HepG2 (cell line): ENCODE results near the gene NUF2. TPM values are rescaled to one million over a fixed set of nuclear protein-coding genes. Genes with fewer than 3 reads are reported as not detected.
"Not testable (repeated sequence)": the region's sequence is repeated elsewhere in the genome, so short reads cannot be mapped to it uniquely, and the experiment has no call there.

Experiments used
- ATAC-seq: fragments of 200-7000 bp; cut with Tn5 transposase; 3 replicates; pipeline ENCODE4 v1.9.1; 2020; ENCODE audit warnings: mild to moderate bottlenecking, moderate library complexity
- BruUV-seq: library from RNA; stranded (reverse); fragments of 400-500 nt; replicated peaks from 2 replicates; lab custom pipeline; 2021; lab: Mats Ljungman, UMichigan
- CTCF ChIA-PET: fragments of 300-600 bp; formaldehyde crosslinking; extraction: SDS; loops from one replicate; lab custom pipeline; 2021; ENCODE audit warnings: low total read pairs, inconsistent platforms, low intra/inter-chr PET ratio; lab: Yijun Ruan, JAX
- POLR2A ChIA-PET: fragments of 350-600 bp; sonication (Branson Sonifier 250); formaldehyde crosslinking; loops from one replicate; lab custom pipeline; 2020; ENCODE audit warnings: antibody characterized with exemption, inconsistent platforms; lab: Yijun Ruan, JAX
- DNase-seq: peaks from one replicate; pipeline ENCODE4 v3.0.0-alpha.2; 2015; ENCODE audit warnings: low spot score
- FAIRE-seq: peaks from 3 replicates; lab custom pipeline; 2011; peaks lifted over from hg19 to GRCh38; lab: Jason Lieb, UNC
- H2AFZ ChIP-seq: one replicate; pipeline ENCODE4 v1.6.1; 2011; ENCODE audit warnings: low read length, inconsistent platforms
- H3K27ac ChIP-seq: fragments of 300-600 bp; 3 replicates; pipeline ENCODE4 v1.8.0; 2011; ENCODE audit warnings: mixed run types, mild to moderate bottlenecking, mixed read lengths, low read length, inconsistent platforms; ENCODE audit not compliant: insufficient read depth; ENCODE audit errors: extremely low read length
- H3K27me3 ChIP-seq, 2 experiments: fragments of 200-600 bp in 1 of 2; 2 replicates in 1 of 2; 3 replicates in 1 of 2; pipeline versions ENCODE4 v1.6.0 to v1.8.0; 2011; ENCODE audit warnings: low read length in 2 of 2, mild to moderate bottlenecking in 2 of 2, moderate library complexity in 2 of 2, inconsistent platforms in 1 of 2; ENCODE audit not compliant: insufficient read depth in 2 of 2, control insufficient read depth in 1 of 2
- H3K36me3 ChIP-seq, 2 experiments: fragments of 200-600 bp in 1 of 2; replicated peaks in 1 of 2; 2 replicates in 1 of 2; 3 replicates in 1 of 2; pipeline versions ENCODE4 v1.5.1 to v1.8.0; 2011; ENCODE audit warnings: low read length in 2 of 2, inconsistent platforms in 1 of 2; ENCODE audit not compliant: insufficient read depth in 2 of 2, control insufficient read depth in 1 of 2
- H3K4me1 ChIP-seq: 2 replicates; pipeline ENCODE4 v1.5.1; 2012; ENCODE audit warnings: low read length, inconsistent platforms; ENCODE audit not compliant: insufficient read depth
- H3K4me2 ChIP-seq: 2 replicates; pipeline ENCODE4 v1.6.0; 2011; ENCODE audit warnings: low read depth, low read length, inconsistent platforms
- H3K4me3 ChIP-seq, 3 experiments: fragments of 200-600 bp in 1 of 3; sonication (generic), shearing (Covaris generic) in 1 of 3; replicated peaks in 1 of 3; 2 replicates each; pipeline ENCODE4 v1.5.1; 2011 to 2016; ENCODE audit warnings: low read length in 3 of 3, inconsistent platforms in 2 of 3, low read depth in 2 of 3, mild to moderate bottlenecking in 2 of 3, control low read depth in 1 of 3, mixed read lengths in 1 of 3; ENCODE audit not compliant: insufficient read depth in 1 of 3
- H3K79me2 ChIP-seq: one replicate; pipeline ENCODE4 v1.6.1; 2011; ENCODE audit warnings: low read length, inconsistent platforms; ENCODE audit not compliant: insufficient read depth
- H3K9ac ChIP-seq: 2 replicates; pipeline ENCODE4 v1.6.0; 2011; ENCODE audit warnings: mild to moderate bottlenecking, low read depth, low read length, inconsistent platforms; ENCODE audit not compliant: insufficient read depth
- H3K9me3 ChIP-seq: 2 replicates; pipeline ENCODE4 v1.5.1; 2012; ENCODE audit warnings: mild to moderate bottlenecking, low read length
- H4K20me1 ChIP-seq: 2 replicates; pipeline ENCODE4 v1.6.0; 2011; ENCODE audit warnings: inconsistent platforms, mild to moderate bottlenecking, low read length, moderate library complexity; ENCODE audit not compliant: insufficient read depth
- BATF2 ChIP-seq: sonication (generic); formaldehyde crosslinking; IDR thresholded peaks from 2 replicates; pipeline ENCODE4 v1.8.0; 2022; ENCODE audit warnings: mild to moderate bottlenecking, missing genetic modification reagents, moderate library complexity
- GLMP ChIP-seq: sonication (generic); formaldehyde crosslinking; IDR thresholded peaks from 2 replicates; pipeline ENCODE4 v1.9.0; 2021; ENCODE audit warnings: missing genetic modification reagents, mild to moderate bottlenecking, borderline replicate concordance
- GRHL1 ChIP-seq: sonication (generic); formaldehyde crosslinking; conservative IDR thresholded peaks from 2 replicates; pipeline ENCODE4 v1.8.0; 2022; ENCODE audit warnings: missing genetic modification reagents
- MTERF4 ChIP-seq: sonication (generic); formaldehyde crosslinking; IDR thresholded peaks from 2 replicates; pipeline ENCODE4 v1.8.0; 2023; ENCODE audit warnings: mild to moderate bottlenecking, missing genetic modification reagents
- TRIM24 ChIP-seq: sonication (generic); formaldehyde crosslinking; IDR thresholded peaks from 2 replicates; pipeline ENCODE4 v1.8.0; 2022; ENCODE audit warnings: mild to moderate bottlenecking, missing genetic modification reagents
- ZNF343 ChIP-seq: sonication (generic); formaldehyde crosslinking; IDR thresholded peaks from 2 replicates; pipeline ENCODE4 v1.4.0; 2020; ENCODE audit warnings: mild to moderate bottlenecking, missing genetic modification reagents
- WGBS: methylation state at CpG from one replicate; pipeline ENCODE4 v1.1.6; 2017; ENCODE audit warnings: low lambda C conversion rate; 5-methylcytosine and 5-hydroxymethylcytosine counted together
- in situ Hi-C: cut with HindIII; loops from 2 replicates; pipeline ENCODE4 v1.10.0; 2017; ENCODE audit warnings: low pct_unique_long_range_greater_than_20kb; ENCODE audit not compliant: extremely low pct_ligation_motif_present
- intact Hi-C: fragments of 100-400 bp; cut with micrococcal nuclease; formaldehyde crosslinking; loops from one replicate; pipeline ENCODE4 v1.10.0; 2022; ENCODE audit not compliant: unreplicated experiment
- polyA plus RNA-seq, 8 experiments: library from polyadenylated mRNA; depleted of rRNA in 3 of 8; stranded (reverse) in 7 of 8; unstranded in 1 of 8; fragments of >200 nt; fragmentation: Illumina TruSeq in 4 of 8; extraction: Trizol in 4 of 8; gene quantifications; 2 replicates each; pipeline versions ENCODE4 v1.2.1 to v1.2.3, GENCODE V29; 2011 to 2016; ENCODE audit warnings: low read depth in 4 of 8, missing spikeins in 1 of 8, mixed read lengths in 1 of 8; ENCODE audit not compliant: insufficient read depth in 1 of 8
- total RNA-seq, 5 experiments: library from RNA; depleted of rRNA; stranded (reverse); fragments of >200 nt; fragmentation: Illumina TruSeq; extraction: Trizol; gene quantifications; 2 replicates each; pipeline ENCODE4 v1.2.3, GENCODE V29; 2016; ENCODE audit warnings: low read depth in 1 of 5

Gene NUF2
- total and polyA plus RNA-seq, 2 of the 13 experiments (the other 11 are each of a cell fraction or from before 2014, with no cell fraction given): 26.0 to 39.4 TPM

GRCh38 chr1:163278602-163279001 lies 43.2 kb upstream of the NUF2 start (continued):
- TF ChIP-seq MTERF4 (CRISPR knock-in tag) (no peak), GRHL1 (no peak), TRIM24 (no peak), BATF2 (CRISPR knock-in tag) (no peak), GLMP (no peak), ZNF343 (no peak)

GRCh38 chr1:163284867-163285266 lies 36.9 kb upstream of the NUF2 start:
- intact Hi-C loops, H3K4me2 ChIP-seq, H3K4me3 ChIP-seq, H3K36me3 ChIP-seq, CTCF ChIA-PET, ATAC-seq, H3K27ac ChIP-seq, H3K27me3 ChIP-seq, POLR2A ChIA-PET, H3K79me2 ChIP-seq, BruUV-seq, FAIRE-seq, H4K20me1 ChIP-seq, DNase-seq, H3K9ac ChIP-seq, H2AFZ ChIP-seq, H3K9me3 ChIP-seq, in situ Hi-C loops, H3K4me1 ChIP-seq: not testable (repeated sequence)
- WGBS: 79% methylated on average over 2 of the region's 2 CpGs
